ENCODE measurements around the gene ZNF385B. TPM values are rescaled to one million over a fixed set of nuclear protein-coding genes. Genes with fewer than 3 reads are reported as not detected.

Gene ZNF385B
- total and polyA plus RNA-seq, 4 donors: 3.0 to 7.2 (median 3.9) TPM

- no peak for TF ChIP-seq YY1 (IDR thresholded peaks at IDR 0.05)
- TF ChIP-seq, protein P1, sequence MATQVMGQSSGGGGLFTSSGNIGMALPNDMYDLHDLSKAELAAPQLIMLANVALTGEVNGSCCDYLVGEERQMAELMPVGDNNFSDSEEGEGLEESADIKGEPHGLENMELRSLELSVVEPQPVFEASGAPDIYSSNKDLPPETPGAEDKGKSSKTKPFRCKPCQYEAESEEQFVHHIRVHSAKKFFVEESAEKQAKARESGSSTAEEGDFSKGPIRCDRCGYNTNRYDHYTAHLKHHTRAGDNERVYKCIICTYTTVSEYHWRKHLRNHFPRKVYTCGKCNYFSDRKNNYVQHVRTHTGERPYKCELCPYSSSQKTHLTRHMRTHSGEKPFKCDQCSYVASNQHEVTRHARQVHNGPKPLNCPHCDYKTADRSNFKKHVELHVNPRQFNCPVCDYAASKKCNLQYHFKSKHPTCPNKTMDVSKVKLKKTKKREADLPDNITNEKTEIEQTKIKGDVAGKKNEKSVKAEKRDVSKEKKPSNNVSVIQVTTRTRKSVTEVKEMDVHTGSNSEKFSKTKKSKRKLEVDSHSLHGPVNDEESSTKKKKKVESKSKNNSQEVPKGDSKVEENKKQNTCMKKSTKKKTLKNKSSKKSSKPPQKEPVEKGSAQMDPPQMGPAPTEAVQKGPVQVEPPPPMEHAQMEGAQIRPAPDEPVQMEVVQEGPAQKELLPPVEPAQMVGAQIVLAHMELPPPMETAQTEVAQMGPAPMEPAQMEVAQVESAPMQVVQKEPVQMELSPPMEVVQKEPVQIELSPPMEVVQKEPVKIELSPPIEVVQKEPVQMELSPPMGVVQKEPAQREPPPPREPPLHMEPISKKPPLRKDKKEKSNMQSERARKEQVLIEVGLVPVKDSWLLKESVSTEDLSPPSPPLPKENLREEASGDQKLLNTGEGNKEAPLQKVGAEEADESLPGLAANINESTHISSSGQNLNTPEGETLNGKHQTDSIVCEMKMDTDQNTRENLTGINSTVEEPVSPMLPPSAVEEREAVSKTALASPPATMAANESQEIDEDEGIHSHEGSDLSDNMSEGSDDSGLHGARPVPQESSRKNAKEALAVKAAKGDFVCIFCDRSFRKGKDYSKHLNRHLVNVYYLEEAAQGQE (IDR thresholded peaks at IDR 0.05): no peak
Observed at GRCh38 chr2:179855673-179856072, 5.7 kb downstream of the ZNF385B start (continued).

DNA sequence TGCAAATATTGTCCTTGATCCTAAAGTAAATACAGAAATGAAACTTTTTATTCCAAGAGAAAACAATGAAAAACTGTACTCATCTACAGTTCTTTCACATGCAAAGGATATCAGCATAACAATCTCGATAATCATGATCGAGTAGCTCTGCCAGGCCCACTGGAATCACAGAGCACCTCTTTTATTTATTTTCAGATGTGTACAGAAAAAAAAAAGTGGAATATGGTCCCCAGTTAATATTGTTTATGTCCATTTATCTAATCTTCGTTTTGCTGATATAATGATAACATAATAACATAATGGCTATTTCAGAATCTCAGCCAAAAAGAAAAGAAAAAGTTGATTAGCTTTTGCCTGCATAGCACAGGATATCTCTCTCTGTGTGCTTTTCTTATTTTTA lies 6.5 kb downstream of the ZNF385B start:
- Histone ChIP-seq H3K4me3 (ENCODE audit: low read depth in 1 of 3, low read length in 3 of 3) (no peak overlapping the region), H3K9me3 (ENCODE audit: control insufficient read depth in 4 of 4, low read length in 3 of 4) (no peaks in the 10 kb centered on the region), H3K4me1 (ENCODE audit: control insufficient read depth in 4 of 4, insufficient read depth in 4 of 4, low read length in 3 of 4) (peaks cover 0 to 7% (median 5%) of the 10 kb centered on the region in 4 donors), H3K36me3 (ENCODE audit: control insufficient read depth in 4 of 4, insufficient read depth in 3 of 4, low read depth in 1 of 4, low read length in 3 of 4) (no peaks in the 10 kb centered on the region), H3K27ac (ENCODE audit: low read depth in 1 of 2, low read length in 2 of 2) (no peak overlapping the region), H3K9ac (ENCODE audit: low read depth in 1 of 2, low read length in 2 of 2) (no peak overlapping the region), H3K27me3 (ENCODE audit: control insufficient read depth in 4 of 4, insufficient read depth in 4 of 4, low read length in 3 of 4) (no peaks in the 10 kb centered on the region)
- no peak for DNase-seq (ENCODE audit: low spot score)
- no peak for TF ChIP-seq CTCF (IDR thresholded peaks at IDR 0.05; ENCODE audit: low read depth, low read length, missing input control)
- TF ChIP-seq YY1 (IDR thresholded peaks at IDR 0.05): no peak
- no peak for TF ChIP-seq EGR1 (IDR thresholded peaks at IDR 0.05; ENCODE audit: low read depth in 2 of 2)
- no peak for TF ChIP-seq FOXA2 (IDR thresholded peaks at IDR 0.05)
- TF ChIP-seq FOXA1 (IDR thresholded peaks at IDR 0.05): no peak
- TF ChIP-seq SP1 (IDR thresholded peaks at IDR 0.05): no peak
- TF ChIP-seq, protein P2, sequence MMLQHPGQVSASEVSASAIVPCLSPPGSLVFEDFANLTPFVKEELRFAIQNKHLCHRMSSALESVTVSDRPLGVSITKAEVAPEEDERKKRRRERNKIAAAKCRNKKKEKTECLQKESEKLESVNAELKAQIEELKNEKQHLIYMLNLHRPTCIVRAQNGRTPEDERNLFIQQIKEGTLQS (IDR thresholded peaks at IDR 0.05): no peak
- TF ChIP-seq, protein P1 (IDR thresholded peaks at IDR 0.05): no peak
- no peak for TF ChIP-seq RAD21 (IDR thresholded peaks at IDR 0.05)
- TF ChIP-seq TAF1 (conservative IDR thresholded peaks at IDR 0.05): no peak
- TF ChIP-seq GABPA (IDR thresholded peaks at IDR 0.05 in 1 of 2, conservative IDR thresholded peaks at IDR 0.05 in 1 of 2): no peak
- TF ChIP-seq RXRA (IDR thresholded peaks at IDR 0.05): no peak
- TF ChIP-seq JUND (IDR thresholded peaks at IDR 0.05): no peak
- TF ChIP-seq NR2F2 (IDR thresholded peaks at IDR 0.05): no peak
- WGBS: 76% methylated on average over 3 of the region's 3 CpGs
